Kidney (tissue), 14 donors: Measurements from ENCODE around the gene LIPJ. TPM values are rescaled to one million over a fixed set of nuclear protein-coding genes. Genes with fewer than 3 reads are reported as not detected.

Experiments used
- DNase-seq, 5 donors: peaks; one replicate each; pipeline ENCODE4 v3.0.0-alpha.2; 2013 to 2020
- FAIRE-seq: peaks from 2 replicates; lab custom pipeline; 2012; peaks lifted over from hg19 to GRCh38; lab: Jason Lieb, UNC
- H3K27ac ChIP-seq, 2 donors: one replicate each; pipeline ENCODE4 v1.7.0; 2013; ENCODE audit warnings: low read depth in 2 of 2, low read length in 2 of 2, inconsistent platforms in 1 of 2
- H3K27me3 ChIP-seq: one replicate; pipeline ENCODE4 v1.7.1; 2013; ENCODE audit warnings: low read length, inconsistent platforms; ENCODE audit not compliant: control insufficient read depth, insufficient read depth
- H3K36me3 ChIP-seq, 3 donors: one replicate each; pipeline versions ENCODE4 v1.7.0 to v1.7.1; 2013; ENCODE audit warnings: low read length in 3 of 3, control low read depth in 1 of 3, inconsistent platforms in 1 of 3; ENCODE audit not compliant: insufficient read depth in 3 of 3, control insufficient read depth in 2 of 3
- H3K4me1 ChIP-seq, 3 donors: one replicate each; pipeline versions ENCODE4 v1.7.0 to v1.7.1; 2013; ENCODE audit warnings: low read length in 3 of 3, inconsistent platforms in 1 of 3, low read depth in 1 of 3; ENCODE audit not compliant: control insufficient read depth in 2 of 3, insufficient read depth in 2 of 3
- H3K4me3 ChIP-seq, 3 donors: one replicate each; pipeline versions ENCODE4 v1.7.0 to v1.8.1; 2013; ENCODE audit warnings: low read length in 3 of 3, control low read depth in 1 of 3, inconsistent platforms in 1 of 3
- H3K9ac ChIP-seq, 3 donors: one replicate each; pipeline versions ENCODE4 v1.7.0 to v1.7.1; 2013; ENCODE audit warnings: low read length in 3 of 3, control low read depth in 1 of 3, inconsistent platforms in 1 of 3
- H3K9me3 ChIP-seq, 3 donors: one replicate each; pipeline versions ENCODE4 v1.7.0 to v1.7.1; 2013; ENCODE audit warnings: low read length in 3 of 3, control low read depth in 1 of 3, inconsistent platforms in 1 of 3; ENCODE audit not compliant: control insufficient read depth in 2 of 3, insufficient read depth in 1 of 3
- CTCF ChIP-seq: IDR thresholded peaks from 3 replicates; pipeline ENCODE4 v1.5.1; 2012; ENCODE audit warnings: mild to moderate bottlenecking, moderate library complexity, borderline replicate concordance; ENCODE audit not compliant: insufficient read depth; ENCODE audit errors: extremely low read depth
- intact Hi-C: fragments of 100-400 bp; cut with DNase I; formaldehyde crosslinking; loops from one replicate; pipeline ENCODE4 v1.11.1; 2022
- polyA plus RNA-seq: library from polyadenylated mRNA; stranded (reverse); fragments of 350-450 nt; fragmentation: Illumina TruSeq; extraction: RNeasy Lipid Tissue Mini Kit (QIAGEN cat#74804); gene quantifications from one replicate; pipeline ENCODE4 v1.2.3, GENCODE V29; 2014; ENCODE audit warnings: low read depth, low replicate concordance; ENCODE audit not compliant: insufficient read depth
- total RNA-seq: library from RNA; stranded (reverse); fragmentation: NEBNext Ultra II Directional; extraction: Animal tissue kit (Norgen Biotek cat#: 25700); gene quantifications from one replicate; pipeline ENCODE4 v1.2.1, GENCODE V29; 2021
- donor health status: control.
- donor health status: control.
- donor health status: control.
- donor health status: control.
- donor health status: control.
- donor health status: DM: yes; HTN: yes; CAD: no.
- donor health status: Normal renal cell carcinoma (clear cell type).

Gene LIPJ
- total and polyA plus RNA-seq, 2 donors from 2014 or later, result not detected

GRCh38 chr10:88651101-88651551, 64.6 kb downstream of the LIPJ start:
- no peaks in the 10 kb centered on the region for H3K9me3 ChIP-seq
- intact Hi-C loops, result no loop called here
- H3K27ac ChIP-seq, result no peak overlapping the region
- no peak for FAIRE-seq
- no peaks in the 10 kb centered on the region for H3K4me1 ChIP-seq
- no peaks in the 10 kb centered on the region for H3K27me3 ChIP-seq
- TF ChIP-seq CTCF, result no peak
- no peak overlapping the region for H3K9ac ChIP-seq
- H3K36me3 ChIP-seq, result no peaks in the 10 kb centered on the region
- H3K4me3 ChIP-seq, result no peak overlapping the region
- DNase-seq, result peak in 1 of 5 donors; percentile 2

- Histone ChIP-seq H3K36me3 (no peaks in the 10 kb centered on the region), H3K27ac (no peak overlapping the region), H3K9ac (no peak overlapping the region), H3K4me3 (no peak overlapping the region), H3K9me3 (no peaks in the 10 kb centered on the region), H3K27me3 (no peaks in the 10 kb centered on the region), H3K4me1 (no peaks in the 10 kb centered on the region)
- intact Hi-C loops, result no loop called here
- FAIRE-seq, result no peak
- TF ChIP-seq CTCF, result no peak
- no peak for DNase-seq
Measured at GRCh38 chr10:88652616-88653015, 66.1 kb downstream of the LIPJ start.

Other genes starting within 250 kb of the LIPJ start
- gene RNLS, start 3.4 kb upstream of the LIPJ start, total RNA-seq, result 21.1 TPM
- gene RNLS, start 3.4 kb upstream of the LIPJ start, polyA plus RNA-seq, result 19.5 TPM
- gene LIPF, start 77.7 kb downstream of the LIPJ start, total RNA-seq, result not detected
- gene LIPF, start 77.7 kb downstream of the LIPJ start, polyA plus RNA-seq, result not detected
- not detected for gene LIPK, start 119.5 kb downstream of the LIPJ start, total RNA-seq
- not detected for gene LIPK, start 119.5 kb downstream of the LIPJ start, polyA plus RNA-seq
- gene LIPN, start 173.3 kb downstream of the LIPJ start, total RNA-seq, result 0.41 TPM
- gene LIPN, start 173.3 kb downstream of the LIPJ start, polyA plus RNA-seq, result not detected
- gene LIPM, start 216.0 kb downstream of the LIPJ start, total RNA-seq, result not detected
- gene LIPM, start 216.0 kb downstream of the LIPJ start, polyA plus RNA-seq, result not detected